Measurements from ENCODE around the gene STIP1. TPM values are rescaled to one million over a fixed set of nuclear protein-coding genes. Genes with fewer than 3 reads are reported as not detected.

Gene STIP1
- total RNA-seq, 1 donor from 2014 or later, result 267 TPM

- intact Hi-C loops (cut with micrococcal nuclease), result loop anchor here (1.0 to 10.0 kb wide), 2 partner anchors 57 to 497 kb away; partner anchors contain the start of genes ESRRA and RASGRP2
These were observed 62.0 kb downstream of the STIP1 start for GRCh38 chr11:64247729-64248531.

- intact Hi-C loops (cut with micrococcal nuclease), result loop anchor here (10.0 kb wide), 1 partner anchor 496 kb away; the partner anchor contains the start of gene RASGRP2
These were observed 62.6 kb downstream of the STIP1 start for GRCh38 chr11:64248578-64248977.

DNA sequence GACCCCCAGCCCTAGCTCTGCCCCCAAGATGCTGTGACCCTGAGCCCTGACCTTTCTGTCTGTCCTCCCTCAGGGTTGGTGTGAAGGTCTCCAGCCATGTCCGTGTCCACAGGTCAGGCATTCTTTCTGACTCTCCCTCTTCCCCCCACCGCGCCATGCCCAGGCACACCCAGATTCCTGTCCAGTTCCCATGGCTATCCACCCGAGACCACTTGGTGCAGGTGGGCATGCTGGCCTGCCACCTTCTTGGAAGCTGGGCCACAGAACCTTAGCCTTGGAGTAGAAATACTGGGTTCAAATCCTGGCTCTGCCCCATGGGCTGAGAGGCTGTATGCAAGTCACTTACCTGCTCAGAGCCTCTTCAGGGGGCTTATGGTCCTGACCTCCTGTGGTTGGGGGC, 63.1 kb downstream of the STIP1 start:
- intact Hi-C loops (cut with micrococcal nuclease), result loop anchor here (10.0 kb wide), 1 partner anchor 496 kb away; the partner anchor contains the start of gene RASGRP2

DNA sequence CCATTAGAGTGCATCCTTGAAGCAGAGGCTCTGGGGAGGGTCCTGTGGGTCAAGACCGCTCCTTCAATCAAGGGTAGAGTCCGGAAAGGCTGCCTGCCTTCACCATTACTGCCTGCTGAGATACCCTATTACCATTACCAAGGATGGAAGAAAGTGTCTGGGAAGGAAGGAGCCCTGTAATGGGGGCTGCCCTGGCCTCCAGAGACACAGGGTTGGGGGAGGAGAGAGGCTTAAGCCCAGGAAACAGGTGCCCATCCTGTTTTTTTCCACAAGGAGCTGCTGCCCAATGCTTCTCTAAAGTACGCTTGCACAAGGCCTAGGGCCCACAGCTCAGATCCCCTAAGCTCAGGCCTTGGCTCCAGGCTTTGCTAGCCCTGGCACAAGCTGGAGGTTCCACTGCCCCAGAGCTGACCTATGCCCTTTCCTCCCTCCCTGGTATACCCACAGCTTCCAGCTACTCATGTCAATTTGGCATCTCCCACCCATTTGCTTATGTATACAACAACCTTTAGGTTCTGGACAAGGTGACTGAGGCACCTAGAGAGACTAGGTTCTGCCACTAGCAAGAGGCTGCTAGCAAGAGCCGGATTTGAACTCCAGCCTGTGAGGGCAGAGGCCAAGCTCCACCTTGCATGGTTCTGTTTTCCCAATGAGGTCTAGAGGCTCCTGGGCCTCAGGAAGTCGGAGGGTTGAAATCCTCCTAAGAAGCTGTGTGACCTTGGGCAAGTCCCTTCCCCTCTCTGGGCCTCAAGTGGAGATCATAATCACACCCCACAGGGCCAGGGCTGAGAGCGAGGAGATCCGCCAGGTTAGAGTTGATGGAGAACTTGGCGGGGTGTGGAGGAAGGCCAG, 63.8 kb downstream of the STIP1 start:
- intact Hi-C loops (cut with micrococcal nuclease), result loop anchor here (10.0 kb wide), 1 partner anchor 495 kb away; the partner anchor contains the start of gene RASGRP2

GRCh38 chr11:64250415-64251015, 64.5 kb downstream of the STIP1 start:
- intact Hi-C loops (cut with micrococcal nuclease), result loop anchor here (1.0 kb wide), 2 partner anchors 19 to 43 kb away; no protein-coding TSS in a partner anchor

DNA sequence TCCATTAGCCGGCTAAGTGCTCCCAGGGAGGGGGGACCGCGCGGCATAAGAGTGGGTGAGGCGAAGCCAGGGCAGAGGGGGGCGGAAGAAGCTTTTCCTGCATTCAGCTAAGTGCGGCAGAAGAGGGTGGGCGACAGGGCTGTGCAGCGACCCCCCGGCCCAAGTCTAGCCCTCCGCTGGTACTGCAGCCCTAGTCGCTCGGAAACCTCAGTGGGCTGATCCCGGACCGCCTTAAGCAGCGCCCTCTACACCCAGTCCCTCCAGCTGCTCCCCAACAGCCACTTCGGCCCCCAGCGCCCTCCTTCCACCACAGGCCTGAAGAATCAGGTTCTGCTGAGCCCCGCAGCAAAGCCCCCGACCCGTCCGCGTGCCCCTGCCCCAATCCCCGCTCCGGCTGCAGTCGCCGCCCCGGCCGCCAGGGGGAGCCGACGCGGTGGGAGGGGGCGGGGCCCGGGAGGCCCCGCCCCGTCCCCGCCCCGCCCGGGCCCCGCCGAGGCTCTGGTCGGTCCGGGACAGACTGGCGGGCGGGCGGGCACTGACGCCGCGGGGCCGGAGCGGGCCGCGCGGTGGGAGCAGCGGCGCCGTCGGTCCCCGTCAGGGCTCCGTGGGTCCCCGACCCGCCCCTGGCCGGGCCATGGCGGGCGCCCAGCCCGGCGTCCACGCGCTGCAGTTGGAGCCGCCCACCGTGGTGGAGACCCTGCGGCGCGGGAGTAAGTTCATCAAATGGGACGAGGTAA, 65.2 kb downstream of the STIP1 start, which contains the start of gene PLCB3:
PLCB3 (plus strand) TSS at position 515 of the 737 bp plus-strand sequence; CDS start at position 635, 120 bp downstream.
- intact Hi-C loops (cut with micrococcal nuclease), result loop anchor here (1.0 kb wide), 2 partner anchors 18 to 44 kb away; no protein-coding TSS in a partner anchor

GRCh38 chr11:64251753-64252002, 65.7 kb downstream of the STIP1 start:
- intact Hi-C loops (cut with micrococcal nuclease), result loop anchor here (1.0 kb wide), 2 partner anchors 18 to 44 kb away; no protein-coding TSS in a partner anchor

DNA sequence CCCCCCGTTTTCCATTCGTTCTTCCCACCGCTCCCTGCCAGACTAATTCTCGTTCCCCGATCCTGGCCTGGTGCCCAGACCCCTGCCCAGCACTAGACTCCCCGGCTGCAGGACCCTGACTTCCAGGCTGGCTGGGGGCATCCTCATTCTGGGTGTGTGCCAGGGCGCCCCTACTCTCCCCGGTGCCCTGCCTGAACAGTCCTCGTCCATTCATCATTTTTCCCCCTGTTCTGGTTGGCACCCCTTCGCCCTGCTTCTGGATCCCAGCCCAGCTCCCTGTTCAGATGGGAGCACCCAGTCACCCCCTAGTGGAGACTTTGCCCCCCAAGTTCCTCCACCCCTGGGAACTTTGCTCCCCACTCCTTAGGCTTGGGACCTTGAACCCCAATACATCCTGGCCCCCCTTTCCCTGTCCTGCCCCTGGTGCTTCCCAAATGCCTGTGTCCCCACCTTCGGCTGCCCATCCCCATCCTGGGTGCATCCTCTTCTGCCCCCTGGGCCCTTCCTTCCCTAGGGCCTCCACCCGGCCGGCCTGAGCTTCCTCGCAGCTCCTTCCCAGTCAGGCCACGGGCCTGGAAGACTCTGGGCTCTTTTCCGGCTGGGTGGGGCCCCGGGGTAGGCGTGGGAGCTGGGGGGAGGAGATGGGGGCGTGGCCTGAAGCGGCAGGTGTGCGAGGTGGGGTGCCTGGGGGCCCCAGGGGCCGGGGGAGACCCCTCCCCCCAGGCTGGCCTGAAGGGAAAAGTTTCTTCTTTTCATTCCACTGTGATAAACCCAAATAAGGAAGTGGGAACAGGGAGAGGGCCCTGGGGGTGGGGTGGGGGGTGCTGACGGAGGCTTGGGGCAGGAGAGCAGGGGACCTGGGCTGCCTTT, 66.3 kb downstream of the STIP1 start:
- intact Hi-C loops (cut with micrococcal nuclease), result no loop called here

DNA sequence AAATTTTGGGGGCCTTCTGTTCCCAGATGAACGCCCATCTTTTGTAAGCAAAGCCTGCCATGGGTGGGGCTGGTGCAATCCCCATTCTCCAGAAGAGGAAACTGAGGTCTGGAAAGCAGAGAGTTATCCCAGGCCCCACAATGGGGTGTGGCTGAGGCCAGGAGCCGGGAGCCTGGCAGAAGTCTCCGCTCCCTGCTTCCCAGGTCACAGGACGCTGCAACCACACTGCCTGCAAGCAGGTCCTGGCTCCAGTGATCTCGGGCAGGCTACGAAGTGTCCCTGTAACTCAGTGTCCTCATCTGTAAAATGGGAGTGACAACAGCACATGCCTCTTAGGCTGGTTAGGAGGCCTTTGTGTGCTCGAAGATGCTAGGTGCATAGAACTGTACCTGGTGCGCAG, 67.1 kb downstream of the STIP1 start:
- intact Hi-C loops (cut with micrococcal nuclease), result no loop called here

DNA sequence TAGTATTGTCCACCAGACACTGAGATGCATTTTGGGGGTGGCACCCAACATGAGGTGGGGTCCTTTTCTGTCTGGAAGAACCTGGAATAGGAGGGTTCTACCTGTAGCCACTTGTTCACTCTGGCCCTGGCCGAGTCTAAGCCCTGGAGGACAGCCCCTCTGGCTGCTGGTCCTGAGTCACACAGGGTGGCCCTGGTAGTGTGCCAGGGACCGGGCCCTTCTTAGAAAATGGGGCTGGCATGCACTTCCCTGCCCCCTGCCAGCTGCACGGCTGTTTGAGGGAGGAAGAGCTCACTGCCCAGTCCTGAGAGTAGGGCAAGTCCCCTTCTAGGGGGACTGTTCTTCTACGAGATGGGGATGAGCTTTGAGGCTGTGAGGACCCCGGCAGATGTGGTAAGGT, 67.5 kb downstream of the STIP1 start:
- intact Hi-C loops (cut with micrococcal nuclease), result no loop called here

Other genes starting within 250 kb of the STIP1 start
- gene NAA40, start 247.2 kb upstream of the STIP1 start, total RNA-seq, result 36.9 and 38.0 TPM in 2 replicates
- 382 and 383 TPM in 2 replicates for gene COX8A, start 211.6 kb upstream of the STIP1 start, total RNA-seq
- 98.0 and 99.0 TPM in 2 replicates for gene OTUB1, start 199.7 kb upstream of the STIP1 start, total RNA-seq
- gene FLRT1, start 150.2 kb upstream of the STIP1 start, total RNA-seq, result not detected in 2 replicates
- gene MACROD1, start 20.1 kb upstream of the STIP1 start, total RNA-seq, result 11.1 and 11.4 TPM in 2 replicates
- 210 and 211 TPM in 2 replicates for gene FERMT3, start 20.6 kb downstream of the STIP1 start, total RNA-seq
- 23.0 and 29.5 TPM in 2 replicates for gene TRPT1, start 40.0 kb downstream of the STIP1 start, total RNA-seq
- 77.2 and 79.8 TPM in 2 replicates for gene NUDT22, start 40.1 kb downstream of the STIP1 start, total RNA-seq
- gene DNAJC4, start 44.4 kb downstream of the STIP1 start, total RNA-seq, result 27.5 and 29.9 TPM in 2 replicates
- gene VEGFB, start 48.4 kb downstream of the STIP1 start, total RNA-seq, result 59.8 and 60.4 TPM in 2 replicates
- gene FKBP2, start 54.9 kb downstream of the STIP1 start, total RNA-seq, result 36.6 and 40.3 TPM in 2 replicates
- gene PPP1R14B, start 60.8 kb downstream of the STIP1 start, total RNA-seq, result 141 and 144 TPM in 2 replicates
- 12.7 TPM in 2 replicates for gene PLCB3, start 65.4 kb downstream of the STIP1 start, total RNA-seq
- gene BAD, start 98.5 kb downstream of the STIP1 start, total RNA-seq, result 31.8 and 36.1 TPM in 2 replicates
- gene GPR137, start 99.7 kb downstream of the STIP1 start, total RNA-seq, result 34.8 and 36.5 TPM in 2 replicates
- not detected in 2 replicates for gene KCNK4, start 105.1 kb downstream of the STIP1 start, total RNA-seq
- gene CATSPERZ, start 114.2 kb downstream of the STIP1 start, total RNA-seq, result not detected in 2 replicates
- 40.9 and 47.6 TPM in 2 replicates for gene ESRRA, start 119.4 kb downstream of the STIP1 start, total RNA-seq
- 212 and 218 TPM in 2 replicates for gene TRMT112, start 131.4 kb downstream of the STIP1 start, total RNA-seq
- gene PRDX5, start 131.9 kb downstream of the STIP1 start, total RNA-seq, result 114 and 119 TPM in 2 replicates
- gene CCDC88B, start 154.0 kb downstream of the STIP1 start, total RNA-seq, result 132 and 135 TPM in 2 replicates
- 39.3 and 42.0 TPM in 2 replicates for gene RPS6KA4, start 173.0 kb downstream of the STIP1 start, total RNA-seq

Measured in T-helper 2 cell treated with Interferon-gamma antibody and Interleukin-4, amounts not matched to agents 100 ng/mL and 5 ng/mL, for 36 hours (primary cell).